Mesendoderm (in vitro differentiated cells): ENCODE data around the gene EFNB2.

Source experiments
- DNase-seq: peaks from one replicate; pipeline ENCODE4 v3.0.0; 2013
- H2AK5ac ChIP-seq: 2 replicates; pipeline ENCODE4 v1.6.1; 2013; ENCODE audit warnings: low read length, inconsistent platforms
- H2BK120ac ChIP-seq: 2 replicates; pipeline ENCODE4 v1.6.1; 2013; ENCODE audit warnings: low read depth, mild to moderate bottlenecking, low read length, moderate library complexity, mixed read lengths
- H2BK15ac ChIP-seq: replicated peaks from 2 replicates; pipeline ENCODE4 v1.6.1; 2013; ENCODE audit warnings: low read depth, mild to moderate bottlenecking, moderate library complexity
- H2BK5ac ChIP-seq: 2 replicates; pipeline ENCODE4 v1.6.1; 2013; ENCODE audit warnings: low read length, inconsistent platforms
- H3K18ac ChIP-seq: 2 replicates; pipeline ENCODE4 v1.6.1; 2013; ENCODE audit warnings: mild to moderate bottlenecking, low read length, mixed read lengths
- H3K23ac ChIP-seq: one replicate; pipeline ENCODE4 v1.6.1; 2013; ENCODE audit warnings: low read length
- H3K27ac ChIP-seq: 2 replicates; pipeline ENCODE4 v1.5.1; 2013; ENCODE audit warnings: low read depth, mild to moderate bottlenecking, inconsistent platforms, low read length, moderate library complexity
- H3K27me3 ChIP-seq: 2 replicates; pipeline ENCODE4 v1.6.1; 2013; ENCODE audit warnings: low read length, control low read depth, mild to moderate bottlenecking, inconsistent platforms; ENCODE audit not compliant: insufficient read depth, poor library complexity
- H3K36me3 ChIP-seq: 2 replicates; pipeline ENCODE4 v1.6.1; 2013; ENCODE audit warnings: low read length, inconsistent platforms; ENCODE audit not compliant: control insufficient read depth, insufficient read depth
- H3K4ac ChIP-seq: one replicate; pipeline ENCODE4 v1.6.1; 2013; ENCODE audit warnings: low read depth, mild to moderate bottlenecking, low read length, moderate library complexity
- H3K4me1 ChIP-seq: 2 replicates; pipeline ENCODE4 v1.6.1; 2013; ENCODE audit warnings: low read depth, low read length, inconsistent platforms; ENCODE audit not compliant: control insufficient read depth
- H3K4me2 ChIP-seq: 2 replicates; pipeline ENCODE4 v1.6.1; 2013; ENCODE audit warnings: low read length
- H3K4me3 ChIP-seq: 2 replicates; pipeline ENCODE4 v1.5.1; 2013; ENCODE audit warnings: mild to moderate bottlenecking, low read length
- H3K56ac ChIP-seq: one replicate; pipeline ENCODE4 v1.6.1; 2013; ENCODE audit warnings: low read length
- H3K79me1 ChIP-seq: 2 replicates; pipeline ENCODE4 v1.6.1; 2013; ENCODE audit warnings: low read length, inconsistent platforms
- H3K79me2 ChIP-seq: 2 replicates; pipeline ENCODE4 v1.6.1; 2013; ENCODE audit warnings: mild to moderate bottlenecking, low read length; ENCODE audit not compliant: control insufficient read depth, insufficient read depth
- H3K9ac ChIP-seq: 2 replicates; pipeline ENCODE4 v1.6.1; 2013; ENCODE audit warnings: low read length, inconsistent platforms
- H4K5ac ChIP-seq: one replicate; pipeline ENCODE4 v1.6.1; 2013; ENCODE audit warnings: low read length
- H4K8ac ChIP-seq: one replicate; pipeline ENCODE4 v1.6.1; 2013; ENCODE audit warnings: low read depth, mild to moderate bottlenecking, control low read depth, low read length, moderate library complexity
- WGBS: extraction: QIAGEN DNeasy Blood & Tissue Kit; methylation state at CpG from one replicate; pipeline ENCODE4 v1.1.7; 2013; ENCODE audit warnings: low lambda C conversion rate, missing lambda C conversion rate; ENCODE audit not compliant: insufficient coverage; ENCODE audit errors: extremely low coverage; 5-methylcytosine and 5-hydroxymethylcytosine counted together

The EFNB2 gene

GRCh38 chr13:106525865-106526264, 9.6 kb downstream of the EFNB2 start:
- Histone ChIP-seq H3K23ac (no peak overlapping the region), H3K4me3 (no peak overlapping the region), H2BK120ac (no peak overlapping the region), H3K27me3 (no peaks in the 10 kb centered on the region), H2BK15ac (no peak overlapping the region), H3K4me2 (no peak overlapping the region), H3K27ac (no peak overlapping the region), H2BK5ac (no peak overlapping the region), H3K4ac (no peak overlapping the region), H4K8ac (no peak overlapping the region), H3K36me3 (no peaks in the 10 kb centered on the region), H3K4me1 (peaks cover 20% of the 10 kb centered on the region), H3K79me2 (peaks cover 64% of the 10 kb centered on the region), H3K79me1 (no peaks in the 10 kb centered on the region), H4K5ac (no peak overlapping the region), H3K18ac (no peak overlapping the region), H3K9ac (no peak overlapping the region), H2AK5ac (no peak overlapping the region), H3K56ac (no peak overlapping the region)
- WGBS, result no CpG with 5 or more reads among the region's 3 CpGs
- no peak for DNase-seq

GRCh38 chr13:106524108-106524507, 11.4 kb downstream of the EFNB2 start:
- Histone ChIP-seq H3K4me2 (no peak overlapping the region), H3K4ac (no peak overlapping the region), H3K36me3 (no peaks in the 10 kb centered on the region), H3K23ac (no peak overlapping the region), H3K9ac (no peak overlapping the region), H4K8ac (no peak overlapping the region), H3K18ac (no peak overlapping the region), H4K5ac (no peak overlapping the region), H2BK120ac (no peak overlapping the region), H2BK15ac (no peak overlapping the region), H3K79me1 (no peaks in the 10 kb centered on the region), H3K27me3 (no peaks in the 10 kb centered on the region), H3K4me3 (no peak overlapping the region), H3K27ac (no peak overlapping the region), H2BK5ac (no peak overlapping the region), H3K4me1 (peaks cover 8% of the 10 kb centered on the region), H2AK5ac (no peak overlapping the region), H3K56ac (no peak overlapping the region), H3K79me2 (peaks cover 58% of the 10 kb centered on the region)
- no peak for DNase-seq
- 100% methylated on average over 1 of the region's 2 CpGs for WGBS

- H4K5ac ChIP-seq, result no peak overlapping the region
- DNase-seq, result no peak
- H3K79me2 ChIP-seq, result peaks cover 59% of the 10 kb centered on the region
- H3K27me3 ChIP-seq, result no peaks in the 10 kb centered on the region
- no peak overlapping the region for H3K4ac ChIP-seq
- H3K36me3 ChIP-seq, result no peaks in the 10 kb centered on the region
- no CpG with 5 or more reads among the region's 3 CpGs for WGBS
- no peak overlapping the region for H2BK120ac ChIP-seq
- H3K56ac ChIP-seq, result no peak overlapping the region
- no peak overlapping the region for H2BK5ac ChIP-seq
- H4K8ac ChIP-seq, result no peak overlapping the region
- no peak overlapping the region for H2BK15ac ChIP-seq
- H3K18ac ChIP-seq, result no peak overlapping the region
- peaks cover 6% of the 10 kb centered on the region for H3K4me1 ChIP-seq
- H3K9ac ChIP-seq, result no peak overlapping the region
- H3K79me1 ChIP-seq, result no peaks in the 10 kb centered on the region
- H3K4me2 ChIP-seq, result no peak overlapping the region
- H2AK5ac ChIP-seq, result no peak overlapping the region
- no peak overlapping the region for H3K27ac ChIP-seq
- H3K23ac ChIP-seq, result no peak overlapping the region
- H3K4me3 ChIP-seq, result no peak overlapping the region
These were observed 11.9 kb downstream of the EFNB2 start for GRCh38 chr13:106523576-106523975.

DNA sequence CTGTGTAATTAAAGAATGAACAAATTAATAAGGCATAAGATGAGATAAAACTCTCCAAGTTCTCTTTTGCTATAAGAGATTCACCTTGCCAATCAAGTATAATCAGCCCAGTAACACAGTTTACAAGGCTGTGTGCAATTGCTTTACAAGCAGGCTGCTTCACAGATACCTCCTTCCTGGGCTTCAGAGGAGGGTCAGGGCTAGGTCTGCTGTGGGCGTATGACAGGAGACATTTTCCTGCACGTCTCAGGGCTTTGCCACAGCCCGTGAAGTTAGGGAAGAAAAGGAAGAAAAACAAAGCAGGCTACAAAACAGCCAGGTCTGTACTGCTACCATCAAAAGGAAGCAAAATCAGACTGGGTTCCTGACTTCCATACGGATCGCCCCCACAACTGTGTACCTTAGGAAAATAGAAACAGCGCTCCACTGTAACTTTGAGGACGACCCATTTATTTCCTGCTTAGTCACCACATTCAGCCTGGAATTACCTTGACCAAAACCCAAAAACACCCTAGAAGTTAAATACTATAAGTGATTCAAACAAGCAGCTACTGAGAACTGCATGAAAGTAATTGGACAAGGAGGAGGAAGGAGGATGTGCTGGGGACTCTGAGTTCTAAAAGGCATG, 12.4 kb downstream of the EFNB2 start:
- Histone ChIP-seq H3K9ac (no peak overlapping the region), H3K79me2 (peaks cover 56% of the 10 kb centered on the region), H3K4me3 (no peak overlapping the region), H4K8ac (no peak overlapping the region), H3K4me2 (no peak overlapping the region), H2BK120ac (no peak overlapping the region), H3K36me3 (no peaks in the 10 kb centered on the region), H3K4ac (no peak overlapping the region), H2BK5ac (no peak overlapping the region), H2AK5ac (no peak overlapping the region), H4K5ac (no peak overlapping the region), H3K27me3 (no peaks in the 10 kb centered on the region), H3K18ac (no peak overlapping the region), H3K27ac (no peak overlapping the region), H3K79me1 (no peaks in the 10 kb centered on the region), H3K4me1 (peaks cover 5% of the 10 kb centered on the region), H2BK15ac (no peak overlapping the region), H3K23ac (no peak overlapping the region), H3K56ac (no peak overlapping the region)
- WGBS, result no CpG with 5 or more reads among the region's 7 CpGs
- no peak for DNase-seq

DNA sequence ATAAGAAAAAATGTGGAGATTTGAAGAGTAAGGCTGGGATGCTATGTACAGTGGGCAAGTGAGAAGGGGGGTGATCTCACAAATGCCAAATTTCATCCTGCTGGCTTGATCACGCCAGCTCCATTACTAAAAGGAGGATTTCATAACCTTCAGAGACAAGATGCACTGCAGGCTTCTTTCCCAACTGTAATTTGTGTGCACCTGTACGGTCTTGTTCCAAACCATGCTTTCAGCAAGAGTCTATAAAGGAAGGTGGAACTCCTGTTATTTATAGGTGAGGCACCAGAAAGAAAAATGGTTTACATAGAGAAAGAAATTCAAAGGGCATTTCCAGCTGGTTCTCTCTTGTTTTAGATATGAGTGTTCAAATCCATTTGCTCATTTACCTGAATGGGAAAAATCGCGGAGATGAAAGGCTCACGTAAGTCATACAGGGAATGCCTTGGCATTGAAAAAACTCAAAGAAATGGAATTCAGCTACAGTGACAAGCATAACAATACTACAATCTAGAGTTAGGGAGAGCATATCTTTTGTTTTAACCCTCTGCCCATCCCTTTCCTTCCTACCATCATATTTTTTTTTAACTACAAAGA, 13.3 kb downstream of the EFNB2 start:
- Histone ChIP-seq H3K23ac (no peak overlapping the region), H3K9ac (no peak overlapping the region), H4K8ac (no peak overlapping the region), H3K4me1 (peaks cover 5% of the 10 kb centered on the region), H3K79me1 (peaks cover 2% of the 10 kb centered on the region), H2BK5ac (no peak overlapping the region), H3K4ac (no peak overlapping the region), H3K18ac (no peak overlapping the region), H3K4me3 (no peak overlapping the region), H3K27ac (no peak overlapping the region), H4K5ac (no peak overlapping the region), H3K36me3 (no peaks in the 10 kb centered on the region), H2BK15ac (no peak overlapping the region), H2AK5ac (no peak overlapping the region), H3K79me2 (peaks cover 53% of the 10 kb centered on the region), H3K27me3 (no peaks in the 10 kb centered on the region), H2BK120ac (no peak overlapping the region), H3K4me2 (no peak overlapping the region), H3K56ac (no peak overlapping the region)
- no CpG with 5 or more reads among the region's 5 CpGs for WGBS
- DNase-seq, result no peak
